HepG2 (cell line): ENCODE data around the gene GADD45B. TPM values are rescaled to one million over a fixed set of nuclear protein-coding genes. Genes with fewer than 3 reads are reported as not detected.

Experiments used
- BRF2 ChIP-seq: sonication (generic); formaldehyde crosslinking; IDR thresholded peaks from 2 replicates; pipeline ENCODE4 v1.8.1; 2022; ENCODE audit warnings: mild to moderate bottlenecking, missing genetic modification reagents
- ELF1 ChIP-seq: sonication (generic); formaldehyde crosslinking; IDR thresholded peaks from 2 replicates; pipeline ENCODE4 v1.4.0; 2020; ENCODE audit warnings: missing genetic modification reagents
- ETS1 ChIP-seq: sonication (generic); formaldehyde crosslinking; IDR thresholded peaks from 2 replicates; pipeline ENCODE4 v1.4.0; 2020; ENCODE audit warnings: missing genetic modification reagents
- GATA4 ChIP-seq: sonication (generic); IDR thresholded peaks from 2 replicates; pipeline ENCODE4 v1.6.1; 2016; ENCODE audit warnings: antibody characterized with exemption, low read depth, borderline replicate concordance
- HMG20A ChIP-seq: IDR thresholded peaks from 2 replicates; pipeline ENCODE4 v1.6.1; 2016; ENCODE audit warnings: borderline replicate concordance
- HOMEZ ChIP-seq: IDR thresholded peaks from 2 replicates; pipeline ENCODE4 v1.6.1; 2016; ENCODE audit warnings: low read depth
- KDM5B ChIP-seq: sonication (generic); formaldehyde crosslinking; IDR thresholded peaks from 2 replicates; pipeline ENCODE4 v1.4.0; 2020; ENCODE audit warnings: missing genetic modification reagents, mild to moderate bottlenecking, borderline replicate concordance
- MIER3 ChIP-seq: IDR thresholded peaks from 2 replicates; pipeline ENCODE4 v1.6.1; 2016; ENCODE audit warnings: missing compliant biosample characterization, borderline replicate concordance
- MYPOP ChIP-seq: sonication (generic); formaldehyde crosslinking; IDR thresholded peaks from 2 replicates; pipeline ENCODE4 v1.8.1; 2023; ENCODE audit warnings: mild to moderate bottlenecking, moderate library complexity, missing genetic modification reagents
- PHF5A ChIP-seq: IDR thresholded peaks from one replicate; pipeline ENCODE4 v1.6.1; 2018; ENCODE audit warnings: low read depth, missing genetic modification reagents; ENCODE audit not compliant: unreplicated experiment
- POLR2AphosphoS2 ChIP-seq: IDR thresholded peaks from 2 replicates; pipeline ENCODE4 v1.6.1; 2011; ENCODE audit warnings: low read depth, low read length, improper control_type of control experiment
- RBFOX2 ChIP-seq: fragments of 200-400 bp; formaldehyde crosslinking; IDR thresholded peaks from 2 replicates; pipeline ENCODE4 v1.6.1; 2017; ENCODE audit warnings: low read depth, mild to moderate bottlenecking, low read length
- RFXAP ChIP-seq: sonication (generic); formaldehyde crosslinking; IDR thresholded peaks from 2 replicates; pipeline ENCODE4 v1.4.0; 2020; ENCODE audit warnings: missing genetic modification reagents, borderline replicate concordance
- SKIL ChIP-seq: sonication (generic); formaldehyde crosslinking; IDR thresholded peaks from 2 replicates; pipeline ENCODE4 v1.8.0; 2022; ENCODE audit warnings: missing genetic modification reagents, mild to moderate bottlenecking, moderate library complexity, borderline replicate concordance
- SP140L ChIP-seq: sonication (generic); formaldehyde crosslinking; IDR thresholded peaks from 2 replicates; pipeline ENCODE4 v1.4.0; 2020; ENCODE audit warnings: missing genetic modification reagents, borderline replicate concordance
- TOPORS ChIP-seq: sonication (generic); formaldehyde crosslinking; IDR thresholded peaks from 2 replicates; pipeline ENCODE4 v1.8.0; 2023; ENCODE audit warnings: mild to moderate bottlenecking, missing genetic modification reagents
- XRCC5 ChIP-seq: fragments of 200-400 bp; formaldehyde crosslinking; optimal IDR thresholded peaks from 2 replicates; pipeline ENCODE3; 2017; ENCODE audit warnings: mild to moderate bottlenecking, low read length
- ZIK1 ChIP-seq: sonication (generic); formaldehyde crosslinking; IDR thresholded peaks from 2 replicates; pipeline ENCODE4 v1.5.0; 2020; ENCODE audit warnings: mild to moderate bottlenecking, low read depth, missing genetic modification reagents, borderline replicate concordance
- ZKSCAN8 ChIP-seq: IDR thresholded peaks from 2 replicates; pipeline ENCODE4 v1.6.1; 2016; ENCODE audit warnings: borderline replicate concordance, missing genetic modification reagents, missing compliant biosample characterization
- ZNF17 ChIP-seq: sonication (generic); formaldehyde crosslinking; IDR thresholded peaks from 2 replicates; pipeline ENCODE4 v1.5.0; 2020; ENCODE audit warnings: mild to moderate bottlenecking, missing genetic modification reagents
- ZNF230 ChIP-seq: sonication (generic); formaldehyde crosslinking; IDR thresholded peaks from 2 replicates; pipeline ENCODE4 v1.4.0; 2020; ENCODE audit warnings: mild to moderate bottlenecking, missing genetic modification reagents
- polyA plus RNA-seq, 8 experiments: library from polyadenylated mRNA; depleted of rRNA in 3 of 8; stranded (reverse) in 7 of 8; unstranded in 1 of 8; fragments of >200 nt; fragmentation: Illumina TruSeq in 4 of 8; extraction: Trizol in 4 of 8; gene quantifications; 2 replicates each; pipeline versions ENCODE4 v1.2.1 to v1.2.3, GENCODE V29; 2011 to 2016; ENCODE audit warnings: low read depth in 4 of 8, missing spikeins in 1 of 8, mixed read lengths in 1 of 8; ENCODE audit not compliant: insufficient read depth in 1 of 8
- total RNA-seq, 5 experiments: library from RNA; depleted of rRNA; stranded (reverse); fragments of >200 nt; fragmentation: Illumina TruSeq; extraction: Trizol; gene quantifications; 2 replicates each; pipeline ENCODE4 v1.2.3, GENCODE V29; 2016; ENCODE audit warnings: low read depth in 1 of 5

The GADD45B gene
- total and polyA plus RNA-seq, 2 of the 13 experiments (the other 11 are each of a cell fraction or from before 2014, with no cell fraction given): 4.6 to 34.1 TPM

GRCh38 chr19:2475702-2476450 is at the start of gene GADD45B (continued):
- TF ChIP-seq HOMEZ (CRISPR knock-in tag): 0 out of 2 replicates have a peak, but pooled peaks have one; percentile 44
- TF ChIP-seq KDM5B (CRISPR knock-in tag): 0 out of 2 replicates have a peak, but pooled peaks have one; percentile 1
- TF ChIP-seq MYPOP: no peak; the same call in 1 of the 2 replicates
- 0 out of 2 replicates have a peak, but pooled peaks have one; percentile 21 for TF ChIP-seq SKIL (CRISPR knock-in tag)
- peak; percentile 87 for TF ChIP-seq BRF2
- TF ChIP-seq SP140L (CRISPR knock-in tag): no peak
- TF ChIP-seq ZIK1 (CRISPR knock-in tag): no peak
- peak; percentile 54 for TF ChIP-seq ELF1 (CRISPR knock-in tag)
- TF ChIP-seq TOPORS (CRISPR knock-in tag): 0 out of 2 replicates have a peak, but pooled peaks have one; percentile 57
- peak; percentile 30 for TF ChIP-seq XRCC5
- TF ChIP-seq PHF5A: no peak
- peak; percentile 99 for TF ChIP-seq POLR2AphosphoS2
- no peak for TF ChIP-seq ZNF17 (CRISPR knock-in tag)
- TF ChIP-seq ETS1 (CRISPR knock-in tag): no peak
- peak; percentile 8; the same call in 1 of the 2 replicates for TF ChIP-seq HMG20A (CRISPR knock-in tag)
- TF ChIP-seq RFXAP: 0 out of 2 replicates have a peak, but pooled peaks have one; percentile 10
- TF ChIP-seq ZNF230 (CRISPR knock-in tag): 0 out of 2 replicates have a peak, but pooled peaks have one; percentile 11
- TF ChIP-seq GATA4: peak; percentile 97
- TF ChIP-seq ZKSCAN8 (CRISPR knock-in tag): 0 out of 2 replicates have a peak, but pooled peaks have one; percentile 47
- TF ChIP-seq RBFOX2: peak; percentile 78
- TF ChIP-seq MIER3 (CRISPR knock-in tag): peak; percentile 78
